Occipital lobe (tissue), 2 donors: ENCODE results near the gene COL9A2. TPM values are rescaled to one million over a fixed set of nuclear protein-coding genes. Genes with fewer than 3 reads are reported as not detected.

Experiments
- DNase-seq: peaks from one replicate; lab custom pipeline; 2025; lab: John Stamatoyannopoulos, UW
- total RNA-seq: library from RNA; depleted of rRNA; stranded (reverse); fragments of >200 nt; gene quantifications from one replicate; pipeline ENCODE4 v1.2.3, GENCODE V29; 2014

The COL9A2 gene
- total RNA-seq, 1 donor from 2014 or later: 17.5 TPM

GRCh38 chr1:40303051-40303771, 13.9 kb downstream of the COL9A2 start:
- DNase-seq: no peak

- DNase-seq: no peak
These were observed 14.6 kb downstream of the COL9A2 start for GRCh38 chr1:40302475-40302874.

GRCh38 chr1:40301541-40302299, 15.4 kb downstream of the COL9A2 start:
- DNase-seq: no peak

- DNase-seq: no peak
These were observed 16.0 kb downstream of the COL9A2 start for GRCh38 chr1:40301066-40301465.

GRCh38 chr1:40300651-40301050, 16.4 kb downstream of the COL9A2 start:
- DNase-seq: no peak

GRCh38 chr1:40300249-40300567, 16.9 kb downstream of the COL9A2 start:
- no peak for DNase-seq

- DNase-seq: no peak
These were observed 17.5 kb downstream of the COL9A2 start for GRCh38 chr1:40299366-40300248.

GRCh38 chr1:40291293-40291692, 25.8 kb downstream of the COL9A2 start:
- no peak for DNase-seq

- DNase-seq: no peak
These were observed 35.2 kb downstream of the COL9A2 start for GRCh38 chr1:40281853-40282252.

GRCh38 chr1:40276122-40276521, 41.0 kb downstream of the COL9A2 start:
- no peak for DNase-seq

- DNase-seq: no peak
These were observed 42.8 kb downstream of the COL9A2 start for GRCh38 chr1:40274331-40274730.

GRCh38 chr1:40273547-40274166, 43.4 kb downstream of the COL9A2 start:
- DNase-seq: no peak

GRCh38 chr1:40272653-40273213, 44.4 kb downstream of the COL9A2 start:
- DNase-seq: no peak

GRCh38 chr1:40270152-40270834, 46.8 kb downstream of the COL9A2 start:
- no peak for DNase-seq

GRCh38 chr1:40268211-40268610, 48.9 kb downstream of the COL9A2 start:
- no peak for DNase-seq

- DNase-seq: no peak
These were observed 49.3 kb downstream of the COL9A2 start for GRCh38 chr1:40267767-40268187.

- no peak for DNase-seq
These were observed 50.1 kb downstream of the COL9A2 start for GRCh38 chr1:40266786-40267535.

- no peak for DNase-seq
These were observed 51.2 kb downstream of the COL9A2 start for GRCh38 chr1:40265919-40266318.

GRCh38 chr1:40265298-40265697, 51.8 kb downstream of the COL9A2 start:
- DNase-seq: no peak

GRCh38 chr1:40264354-40264781, 52.7 kb downstream of the COL9A2 start:
- DNase-seq: no peak
